GM21737 (cell line): ENCODE measurements around the gene PARN.
"Not testable (repeated sequence)": the region's sequence is repeated elsewhere in the genome, so short reads cannot be mapped to it uniquely, and the experiment has no call there.

ENCODE experiments used
- ATAC-seq: cut with Tn5 transposase; IDR thresholded peaks from one replicate; pipeline ENCODE4 v1.9.1; 2021; ENCODE audit warnings: mild to moderate bottlenecking, moderate library complexity; ENCODE audit not compliant: unreplicated experiment

PARN gene

GRCh38 chr16:14634389-14634725 lies 4.3 kb upstream of the PARN start:
- no peak for ATAC-seq

GRCh38 chr16:14632693-14633569 lies 2.9 kb upstream of the PARN start, which contains the start of gene BFAR:
BFAR (plus strand) TSS chr16:14632951; CDS start chr16:14644347, 11,396 bp downstream.
- ATAC-seq: peak; percentile 72

GRCh38 chr16:14630620-14631330 lies 715 bp upstream of the PARN start:
- ATAC-seq: not testable (repeated sequence)

GRCh38 chr16:14629612-14629918 lies 495 bp downstream of the PARN start:
- ATAC-seq: peak; percentile 1

- ATAC-seq: no peak
Measured at GRCh38 chr16:14628806-14629611, 1.1 kb downstream of the PARN start.

DNA sequence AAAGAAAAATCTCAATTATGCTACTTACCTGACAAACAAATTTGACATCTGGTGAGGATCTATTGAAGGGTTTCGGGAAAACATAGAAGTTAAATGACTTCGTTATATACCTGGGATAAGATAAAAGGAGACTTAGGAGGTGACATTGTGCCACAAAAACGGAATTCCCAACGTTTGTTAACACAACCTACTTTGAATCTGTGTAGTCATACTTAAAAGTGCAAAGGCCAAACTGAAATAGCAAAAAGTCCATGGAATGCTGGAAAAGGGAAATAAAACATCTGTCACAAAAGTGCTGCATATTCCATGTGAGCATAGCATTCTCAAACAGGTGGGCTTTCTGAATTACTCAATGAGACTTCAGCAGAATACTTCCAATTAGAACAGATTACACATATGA lies 3.0 kb downstream of the PARN start:
- ATAC-seq: no peak

- no peak for ATAC-seq
Measured at GRCh38 chr16:14618566-14618965, 11.5 kb downstream of the PARN start.

- ATAC-seq: no peak
Measured at GRCh38 chr16:14616280-14616679, 13.8 kb downstream of the PARN start.

GRCh38 chr16:14613991-14614390 lies 16.1 kb downstream of the PARN start:
- no peak for ATAC-seq

DNA sequence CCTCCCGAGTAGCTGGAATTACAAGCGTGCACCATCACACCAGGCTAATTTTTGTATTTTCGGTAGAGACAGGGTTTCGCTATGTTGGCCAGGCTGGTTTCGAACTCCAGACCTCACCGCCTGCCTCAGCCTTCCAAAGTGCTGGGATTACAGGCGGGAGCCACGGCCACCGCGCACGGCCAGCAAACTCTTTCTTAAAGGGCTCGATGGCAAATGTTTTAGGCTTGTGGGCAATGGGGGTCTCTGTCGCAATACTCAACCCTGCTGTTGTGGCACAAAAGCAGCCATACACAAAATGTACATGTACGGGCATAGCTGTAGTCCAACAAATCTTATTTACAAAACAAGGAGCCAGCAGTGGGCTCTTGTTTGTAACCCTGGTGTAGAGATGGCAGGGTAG lies 18.4 kb downstream of the PARN start:
- ATAC-seq: no peak

- ATAC-seq: no peak
Measured at GRCh38 chr16:14609716-14610115, 20.3 kb downstream of the PARN start.

GRCh38 chr16:14608604-14609003 lies 21.5 kb downstream of the PARN start:
- no peak for ATAC-seq

- ATAC-seq: peak; percentile 62
Measured at GRCh38 chr16:14608111-14608566, 21.9 kb downstream of the PARN start.

DNA sequence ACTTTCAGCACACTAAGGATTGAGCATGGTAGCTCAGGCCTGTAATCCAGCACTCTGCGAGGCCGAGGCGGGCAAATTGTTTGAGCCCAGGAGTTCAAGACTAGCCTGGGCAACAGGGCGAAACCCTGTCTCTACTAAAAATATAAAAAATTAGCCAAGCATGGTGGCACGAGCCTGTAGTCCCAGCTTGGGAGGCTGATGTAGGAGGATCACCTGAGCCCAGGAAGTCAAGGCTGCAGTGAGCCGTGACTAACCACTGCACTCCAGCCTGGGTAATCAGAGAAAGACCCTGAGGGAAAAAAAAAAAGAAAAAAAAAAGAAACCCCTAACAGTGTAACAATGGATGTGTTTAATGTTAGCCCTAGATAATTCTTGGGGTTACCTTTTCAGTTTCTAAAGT lies 24.0 kb downstream of the PARN start:
- peak; percentile 43 for ATAC-seq

- ATAC-seq: no peak
Measured at GRCh38 chr16:14602443-14602963, 27.6 kb downstream of the PARN start.

- ATAC-seq: no peak
Measured at GRCh38 chr16:14600164-14600563, 29.9 kb downstream of the PARN start.

- no peak for ATAC-seq
Measured at GRCh38 chr16:14586637-14587305, 43.3 kb downstream of the PARN start.

DNA sequence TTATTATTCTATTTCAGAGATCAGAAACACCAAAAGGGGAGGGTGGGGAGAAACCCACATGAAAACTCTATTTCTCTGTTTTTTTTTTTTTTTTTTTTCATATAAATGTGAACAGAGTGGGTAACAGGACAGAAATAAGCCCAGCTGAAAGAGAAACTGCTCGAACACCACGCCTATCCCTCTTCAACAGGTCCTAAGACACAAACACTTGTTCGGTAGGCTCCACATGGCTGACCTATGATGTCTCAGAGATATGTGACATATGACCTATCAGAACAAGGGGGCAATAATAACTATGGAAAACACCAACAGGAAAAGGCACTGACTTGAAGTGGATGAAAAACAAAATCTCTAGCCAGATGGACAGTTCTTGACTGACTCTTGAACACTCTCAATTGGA lies 44.8 kb downstream of the PARN start:
- ATAC-seq: no peak

- not testable (repeated sequence) for ATAC-seq
Measured at GRCh38 chr16:14580926-14581325, 49.1 kb downstream of the PARN start.

GRCh38 chr16:14579266-14579665 lies 50.8 kb downstream of the PARN start:
- no peak for ATAC-seq

GRCh38 chr16:14576532-14576931 lies 53.5 kb downstream of the PARN start:
- no peak for ATAC-seq
